OCI-LY3 (cell line): ENCODE data around the gene GNAS-AS1.

Source experiments
- CTCF ChIP-seq: fragments of 200-600, 300-600 bp; sonication (generic); IDR thresholded peaks from 2 replicates; pipeline ENCODE4 v1.5.1; 2014; ENCODE audit warnings: antibody characterized with exemption, low read length, low read depth
- EZH2phosphoT487 ChIP-seq: fragments of 200-600 bp; shearing (Covaris generic); IDR thresholded peaks from 2 replicates; pipeline ENCODE4 v1.6.1; 2018; ENCODE audit warnings: antibody characterized with exemption, mixed run types, low read depth

GRCh38 chr20:58878399-58878798 is 27.7 kb upstream of the GNAS-AS1 start:
- TF ChIP-seq CTCF (no peak), EZH2phosphoT487 (no peak)
